Astrocyte (in vitro differentiated cells and primary cell): ENCODE results near the gene NTM. TPM values are rescaled to one million over a fixed set of nuclear protein-coding genes. Genes with fewer than 3 reads are reported as not detected.

Source experiments
- DNase-seq: peaks from one replicate; pipeline ENCODE4 v3.0.0-alpha.2; 2010; ENCODE audit warnings: low read depth
- FAIRE-seq: peaks from 2 replicates; lab custom pipeline; 2011; peaks lifted over from hg19 to GRCh38; lab: Jason Lieb, UNC
- H2AFZ ChIP-seq: 2 replicates; pipeline ENCODE4 v1.6.0; 2012; ENCODE audit warnings: low read depth, low read length, inconsistent platforms
- H3K27ac ChIP-seq: 2 replicates; pipeline ENCODE4 v1.5.1; 2011; ENCODE audit warnings: low read depth, low read length, inconsistent platforms
- H3K27me3 ChIP-seq: 2 replicates; pipeline ENCODE4 v1.6.0; 2011; ENCODE audit warnings: low read length, inconsistent platforms; ENCODE audit not compliant: insufficient read depth
- H3K36me3 ChIP-seq: 2 replicates; pipeline ENCODE4 v1.5.1; 2011; ENCODE audit warnings: low read length, inconsistent platforms; ENCODE audit not compliant: insufficient read depth
- H3K4me1 ChIP-seq: 2 replicates; pipeline ENCODE4 v1.5.1; 2011; ENCODE audit warnings: low read length, inconsistent platforms; ENCODE audit not compliant: insufficient read depth
- H3K4me2 ChIP-seq: 2 replicates; pipeline ENCODE4 v1.6.0; 2012; ENCODE audit warnings: low read length, inconsistent platforms
- H3K4me3 ChIP-seq: 2 replicates; pipeline ENCODE4 v1.5.1; 2011; ENCODE audit warnings: low read depth, mild to moderate bottlenecking, low read length, inconsistent platforms; ENCODE audit not compliant: insufficient read depth
- H3K79me2 ChIP-seq: 2 replicates; pipeline ENCODE4 v1.6.0; 2012; ENCODE audit warnings: mild to moderate bottlenecking, low read length, inconsistent platforms; ENCODE audit not compliant: insufficient read depth
- H3K9ac ChIP-seq: 2 replicates; pipeline ENCODE4 v1.6.0; 2012; ENCODE audit warnings: mild to moderate bottlenecking, low read length, inconsistent platforms
- H3K9me3 ChIP-seq: 2 replicates; pipeline ENCODE4 v1.5.1; 2012; ENCODE audit warnings: low read depth, mild to moderate bottlenecking, low read length, inconsistent platforms; ENCODE audit not compliant: insufficient read depth
- H4K20me1 ChIP-seq: 2 replicates; pipeline ENCODE4 v1.6.0; 2012; ENCODE audit warnings: low read length, inconsistent platforms; ENCODE audit not compliant: insufficient read depth
- H3K27ac Mint-ChIP-seq: one replicate; pipeline ENCODE4 v1.8.0; 2021; ENCODE audit warnings: mild to moderate bottlenecking, mixed read lengths; ENCODE audit not compliant: unreplicated experiment
- H3K27me3 Mint-ChIP-seq: one replicate; pipeline ENCODE4 v1.8.0; 2021; ENCODE audit warnings: low read depth, mixed read lengths; ENCODE audit not compliant: unreplicated experiment
- H3K36me3 Mint-ChIP-seq: one replicate; pipeline ENCODE4 v1.8.0; 2021; ENCODE audit warnings: low read depth, mixed read lengths; ENCODE audit not compliant: unreplicated experiment
- H3K4me1 Mint-ChIP-seq: one replicate; pipeline ENCODE4 v1.8.0; 2021; ENCODE audit warnings: low read depth, mixed read lengths; ENCODE audit not compliant: unreplicated experiment
- H3K4me3 Mint-ChIP-seq: one replicate; pipeline ENCODE4 v1.8.0; 2021; ENCODE audit warnings: mild to moderate bottlenecking, moderate library complexity, mixed read lengths; ENCODE audit not compliant: unreplicated experiment
- H3K9me3 Mint-ChIP-seq: one replicate; pipeline ENCODE4 v1.8.0; 2021; ENCODE audit warnings: mild to moderate bottlenecking, mixed read lengths; ENCODE audit not compliant: unreplicated experiment
- EZH2 ChIP-seq: IDR thresholded peaks from 2 replicates; pipeline ENCODE4 v1.6.1; 2012; ENCODE audit warnings: mild to moderate bottlenecking, low read length, inconsistent platforms; ENCODE audit not compliant: insufficient read depth
- total RNA-seq: library from RNA; stranded (reverse); gene quantifications from 2 replicates; pipeline ENCODE4 v1.2.1, GENCODE V29; 2021
- TF ChIP-seq, protein P1 (sequence below): IDR thresholded peaks from 2 replicates; pipeline ENCODE4 v1.5.1; 2011; ENCODE audit warnings: low read depth, mild to moderate bottlenecking, inconsistent platforms, low read length, moderate library complexity; ENCODE audit not compliant: insufficient read depth

NTM gene
- total RNA-seq, 1 donor from 2014 or later: 98.2 TPM

- peak overlapping the region; percentile 41 for H3K27ac Mint-ChIP-seq
- H3K36me3 ChIP-seq: no peaks in the 10 kb centered on the region
- H3K36me3 Mint-ChIP-seq: peaks cover 12% of the 10 kb centered on the region
- H3K27me3 ChIP-seq: no peaks in the 10 kb centered on the region
- peaks cover 28% of the 10 kb centered on the region for H3K4me1 Mint-ChIP-seq
- no peak overlapping the region for H3K27ac ChIP-seq
- no peak overlapping the region for H3K4me2 ChIP-seq
- H2AFZ ChIP-seq: no peak overlapping the region
- H3K9me3 ChIP-seq: no peaks in the 10 kb centered on the region
- no peak overlapping the region for H3K4me3 Mint-ChIP-seq
- H3K79me2 ChIP-seq: peaks cover 49% of the 10 kb centered on the region
- H3K27me3 Mint-ChIP-seq: no peaks in the 10 kb centered on the region
- H4K20me1 ChIP-seq: no peaks in the 10 kb centered on the region
- FAIRE-seq: no peak
- H3K9me3 Mint-ChIP-seq: peaks cover 11% of the 10 kb centered on the region
- no peak overlapping the region for H3K9ac ChIP-seq
- DNase-seq: no peak
- H3K4me3 ChIP-seq: no peak overlapping the region
- TF ChIP-seq, protein P1, sequence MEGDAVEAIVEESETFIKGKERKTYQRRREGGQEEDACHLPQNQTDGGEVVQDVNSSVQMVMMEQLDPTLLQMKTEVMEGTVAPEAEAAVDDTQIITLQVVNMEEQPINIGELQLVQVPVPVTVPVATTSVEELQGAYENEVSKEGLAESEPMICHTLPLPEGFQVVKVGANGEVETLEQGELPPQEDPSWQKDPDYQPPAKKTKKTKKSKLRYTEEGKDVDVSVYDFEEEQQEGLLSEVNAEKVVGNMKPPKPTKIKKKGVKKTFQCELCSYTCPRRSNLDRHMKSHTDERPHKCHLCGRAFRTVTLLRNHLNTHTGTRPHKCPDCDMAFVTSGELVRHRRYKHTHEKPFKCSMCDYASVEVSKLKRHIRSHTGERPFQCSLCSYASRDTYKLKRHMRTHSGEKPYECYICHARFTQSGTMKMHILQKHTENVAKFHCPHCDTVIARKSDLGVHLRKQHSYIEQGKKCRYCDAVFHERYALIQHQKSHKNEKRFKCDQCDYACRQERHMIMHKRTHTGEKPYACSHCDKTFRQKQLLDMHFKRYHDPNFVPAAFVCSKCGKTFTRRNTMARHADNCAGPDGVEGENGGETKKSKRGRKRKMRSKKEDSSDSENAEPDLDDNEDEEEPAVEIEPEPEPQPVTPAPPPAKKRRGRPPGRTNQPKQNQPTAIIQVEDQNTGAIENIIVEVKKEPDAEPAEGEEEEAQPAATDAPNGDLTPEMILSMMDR: no peak
- no peak for TF ChIP-seq EZH2
- H3K4me1 ChIP-seq: peaks cover 10% of the 10 kb centered on the region
Observed at GRCh38 chr11:132078264-132079076, 708.1 kb downstream of the NTM start.

GRCh38 chr11:132080127-132080526 lies 709.7 kb downstream of the NTM start:
- H3K9me3 Mint-ChIP-seq: peaks cover 13% of the 10 kb centered on the region
- H3K4me1 ChIP-seq: peaks cover 6% of the 10 kb centered on the region
- no peaks in the 10 kb centered on the region for H3K27me3 Mint-ChIP-seq
- no peak overlapping the region for H3K4me3 Mint-ChIP-seq
- DNase-seq (no peak), FAIRE-seq (no peak)
- no peak overlapping the region for H2AFZ ChIP-seq
- H4K20me1 ChIP-seq: no peaks in the 10 kb centered on the region
- H3K27ac Mint-ChIP-seq: no peak overlapping the region
- peaks cover 15% of the 10 kb centered on the region for H3K4me1 Mint-ChIP-seq
- no peak overlapping the region for H3K4me3 ChIP-seq
- H3K36me3 ChIP-seq: no peaks in the 10 kb centered on the region
- H3K27ac ChIP-seq: no peak overlapping the region
- peaks cover 32% of the 10 kb centered on the region for H3K79me2 ChIP-seq
- no peak overlapping the region for H3K9ac ChIP-seq
- no peaks in the 10 kb centered on the region for H3K27me3 ChIP-seq
- H3K4me2 ChIP-seq: no peak overlapping the region
- H3K9me3 ChIP-seq: no peaks in the 10 kb centered on the region
- H3K36me3 Mint-ChIP-seq: peaks cover 12% of the 10 kb centered on the region
- TF ChIP-seq EZH2: no peak
- TF ChIP-seq, protein P1: no peak

DNA sequence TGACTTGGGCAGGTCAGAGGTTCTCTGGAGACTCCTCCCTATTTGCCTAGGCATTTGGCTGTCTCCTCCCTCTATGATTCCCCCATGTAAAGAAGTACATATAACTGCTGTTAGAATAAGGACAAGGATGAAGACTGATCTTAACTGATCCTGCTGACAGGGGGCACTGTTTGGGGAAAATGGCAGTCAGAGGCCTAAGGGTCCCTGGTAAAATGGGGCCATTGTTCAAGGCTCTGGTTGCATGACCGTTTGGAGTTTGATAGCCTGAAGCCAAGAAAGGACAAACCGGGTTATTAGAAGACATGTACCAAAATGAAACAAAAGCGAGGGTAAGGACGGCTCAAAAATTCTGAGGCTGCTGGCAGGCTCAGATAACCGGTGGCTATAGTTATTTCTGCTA lies 712.2 kb downstream of the NTM start:
- H3K4me2 ChIP-seq: no peak overlapping the region
- H3K4me1 Mint-ChIP-seq: peaks cover 5% of the 10 kb centered on the region
- FAIRE-seq: peak; percentile 41

More for the DNA sequence above, 712.2 kb downstream of the NTM start:
- H3K9me3 ChIP-seq: peaks cover 7% of the 10 kb centered on the region
- H3K79me2 ChIP-seq: peaks cover 14% of the 10 kb centered on the region
- H3K4me1 ChIP-seq: peaks cover 6% of the 10 kb centered on the region
- no peaks in the 10 kb centered on the region for H3K36me3 ChIP-seq
- no peak overlapping the region for H3K27ac Mint-ChIP-seq
- DNase-seq: no peak
- H3K36me3 Mint-ChIP-seq: peaks cover 22% of the 10 kb centered on the region
- H3K9ac ChIP-seq: no peak overlapping the region
- no peak overlapping the region for H3K4me3 Mint-ChIP-seq
- no peak overlapping the region for H3K27ac ChIP-seq
- TF ChIP-seq, protein P1: no peak
- no peak for TF ChIP-seq EZH2
- no peaks in the 10 kb centered on the region for H4K20me1 ChIP-seq
- no peaks in the 10 kb centered on the region for H3K27me3 Mint-ChIP-seq
- peaks cover 31% of the 10 kb centered on the region for H3K9me3 Mint-ChIP-seq
- H3K27me3 ChIP-seq: no peaks in the 10 kb centered on the region
- H3K4me3 ChIP-seq: no peak overlapping the region
- H2AFZ ChIP-seq: no peak overlapping the region
